Measurements from ENCODE around the gene MS4A6A.

DNA sequence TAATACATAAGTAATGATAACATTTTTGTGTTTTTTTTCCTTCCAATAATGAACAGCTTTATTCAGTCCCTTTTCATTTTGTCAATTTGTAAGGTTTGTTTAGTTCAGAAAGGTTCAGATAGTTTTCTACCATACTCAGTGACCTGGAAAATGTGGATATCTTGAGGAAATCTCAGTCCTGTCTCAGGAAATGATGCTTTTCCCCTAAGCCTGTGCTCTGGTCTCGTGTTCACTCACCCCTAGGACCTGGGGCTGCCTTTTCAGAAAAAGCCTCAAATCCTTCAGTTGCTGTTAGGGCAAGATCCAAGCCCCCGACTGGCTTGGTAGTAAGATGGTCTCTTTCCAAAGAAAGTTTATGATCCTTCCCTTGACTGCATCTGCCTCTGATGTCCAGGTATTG lies 21.8 kb downstream of the MS4A6A start:
- TF ChIP-seq CTCF (IDR thresholded peaks at IDR 0.05) (no peak), ZFX (IDR thresholded peaks at IDR 0.05; ENCODE audit: borderline replicate concordance) (no peak)
